MM.1S (cell line): ENCODE measurements around the gene SNX20.

Experiments
- EZH2 ChIP-seq: fragments of 300-600 bp; sonication (generic); optimal IDR thresholded peaks from 2 replicates; pipeline ENCODE3; 2017; ENCODE audit warnings: low read depth, mild to moderate bottlenecking, antibody characterized with exemption, low read length, mixed read lengths
- EZH2phosphoT487 ChIP-seq: fragments of 300-600 bp; sonication (generic); IDR thresholded peaks from 2 replicates; pipeline ENCODE4 v1.6.1; 2018; ENCODE audit warnings: antibody characterized with exemption, low read length
- TF ChIP-seq, protein P1 (sequence below): fragments of 300-600 bp; sonication (generic); IDR thresholded peaks from 2 replicates; pipeline ENCODE4 v1.5.1; 2016; ENCODE audit warnings: antibody characterized with exemption, low read length, mixed read lengths

DNA sequence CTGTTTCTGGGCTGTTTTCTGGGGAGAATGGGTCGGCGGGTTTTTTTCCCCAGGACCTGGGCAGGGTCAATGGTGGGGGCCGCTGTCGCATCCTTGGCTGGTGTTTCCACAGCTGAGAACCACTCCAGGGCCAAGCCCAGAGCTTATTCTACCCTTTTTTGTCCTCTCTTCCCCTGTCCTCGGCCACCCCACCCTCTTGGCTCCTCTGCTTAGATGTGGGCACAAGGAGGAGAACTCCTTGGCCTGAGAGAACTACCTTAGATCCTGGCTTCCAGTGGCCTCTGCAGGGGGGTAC is 16.3 kb upstream of the SNX20 start:
- TF ChIP-seq, protein P1, sequence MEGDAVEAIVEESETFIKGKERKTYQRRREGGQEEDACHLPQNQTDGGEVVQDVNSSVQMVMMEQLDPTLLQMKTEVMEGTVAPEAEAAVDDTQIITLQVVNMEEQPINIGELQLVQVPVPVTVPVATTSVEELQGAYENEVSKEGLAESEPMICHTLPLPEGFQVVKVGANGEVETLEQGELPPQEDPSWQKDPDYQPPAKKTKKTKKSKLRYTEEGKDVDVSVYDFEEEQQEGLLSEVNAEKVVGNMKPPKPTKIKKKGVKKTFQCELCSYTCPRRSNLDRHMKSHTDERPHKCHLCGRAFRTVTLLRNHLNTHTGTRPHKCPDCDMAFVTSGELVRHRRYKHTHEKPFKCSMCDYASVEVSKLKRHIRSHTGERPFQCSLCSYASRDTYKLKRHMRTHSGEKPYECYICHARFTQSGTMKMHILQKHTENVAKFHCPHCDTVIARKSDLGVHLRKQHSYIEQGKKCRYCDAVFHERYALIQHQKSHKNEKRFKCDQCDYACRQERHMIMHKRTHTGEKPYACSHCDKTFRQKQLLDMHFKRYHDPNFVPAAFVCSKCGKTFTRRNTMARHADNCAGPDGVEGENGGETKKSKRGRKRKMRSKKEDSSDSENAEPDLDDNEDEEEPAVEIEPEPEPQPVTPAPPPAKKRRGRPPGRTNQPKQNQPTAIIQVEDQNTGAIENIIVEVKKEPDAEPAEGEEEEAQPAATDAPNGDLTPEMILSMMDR = no peak
- TF ChIP-seq EZH2 (no peak), EZH2phosphoT487 (no peak)
